ENCODE measurements around the gene KCTD8. TPM values are rescaled to one million over a fixed set of nuclear protein-coding genes. Genes with fewer than 3 reads are reported as not detected.

Gene KCTD8
- total RNA-seq, 1 experiment from 2014 or later: not detected

- DNase-seq (ENCODE audit: low read depth, low spot score): no peak
- H3K36me3 ChIP-seq (ENCODE audit: control insufficient read depth, insufficient read depth, low read length): no peaks in the 10 kb centered on the region
- in situ Hi-C loops (cut with HindIII; ENCODE audit: low pct_unique_long_range_greater_than_20kb, low sequenced_read_pairs): no loop called here
- intact Hi-C loops (cut with micrococcal nuclease; ENCODE audit: unreplicated experiment): no loop called here
- no peaks in the 10 kb centered on the region for H3K27me3 ChIP-seq (ENCODE audit: control insufficient read depth, insufficient read depth, low read length)
- CTCF ChIA-PET: no interaction called here
- no peaks in the 10 kb centered on the region for H3K4me1 ChIP-seq (ENCODE audit: control insufficient read depth, insufficient read depth, low read length)
- BruUV-seq (replicated peaks): no TSS peak
- TF ChIP-seq CTCF (IDR thresholded peaks at IDR 0.05) (no peak), TCF7L2 (IDR thresholded peaks at IDR 0.05; ENCODE audit: low read depth, low read length) (no peak), REST (IDR thresholded peaks at IDR 0.05; ENCODE audit: insufficient read depth in 1 of 2, low read depth in 2 of 2, low read length in 1 of 2) (no peak)
- no peak overlapping the region for H3K4me3 ChIP-seq (ENCODE audit: low read depth in 2 of 2, low read length in 2 of 2)
- H3K9me3 ChIP-seq (ENCODE audit: control insufficient read depth, insufficient read depth, low read depth, low read length): no peaks in the 10 kb centered on the region
- no peak overlapping the region for H3K27ac ChIP-seq (ENCODE audit: low read length)
- POLR2A ChIA-PET: no interaction called here
- no peak for ATAC-seq
Observed at GRCh38 chr4:44479731-44480130, 31.1 kb upstream of the KCTD8 start.

GRCh38 chr4:44462259-44462658 is 13.7 kb upstream of the KCTD8 start:
- ChIA-PET POLR2A (no interaction called here), CTCF (no interaction called here)
- Histone ChIP-seq H3K27me3 (ENCODE audit: control insufficient read depth, insufficient read depth, low read length) (no peaks in the 10 kb centered on the region), H3K36me3 (ENCODE audit: control insufficient read depth, insufficient read depth, low read length) (no peaks in the 10 kb centered on the region), H3K4me3 (ENCODE audit: low read depth in 2 of 2, low read length in 2 of 2) (no peak overlapping the region), H3K27ac (ENCODE audit: low read length) (no peak overlapping the region), H3K9me3 (ENCODE audit: control insufficient read depth, insufficient read depth, low read depth, low read length) (no peaks in the 10 kb centered on the region), H3K4me1 (ENCODE audit: control insufficient read depth, insufficient read depth, low read length) (no peaks in the 10 kb centered on the region)
- intact Hi-C loops (cut with micrococcal nuclease; ENCODE audit: unreplicated experiment) (no loop called here), in situ Hi-C loops (cut with HindIII; ENCODE audit: low pct_unique_long_range_greater_than_20kb, low sequenced_read_pairs) (no loop called here)
- BruUV-seq (replicated peaks): no TSS peak
- TF ChIP-seq CTCF (IDR thresholded peaks at IDR 0.05) (no peak), REST (IDR thresholded peaks at IDR 0.05; ENCODE audit: insufficient read depth in 1 of 2, low read depth in 2 of 2, low read length in 1 of 2) (no peak), SIN3A (IDR thresholded peaks at IDR 0.05; ENCODE audit: borderline replicate concordance, insufficient read depth, low read depth, low read length) (no peak), POLR2AphosphoS5 (IDR thresholded peaks at IDR 0.05; ENCODE audit: low read depth, low read length) (no peak), TCF7L2 (IDR thresholded peaks at IDR 0.05; ENCODE audit: low read depth, low read length) (no peak)
- DNase-seq (ENCODE audit: low read depth, low spot score) (no peak), ATAC-seq (no peak)
